HL-60 (cell line): Measurements from ENCODE around the gene FOXE3.

Source experiments
- DNase-seq, 2 experiments: peaks; one replicate each; pipeline ENCODE4 v3.0.0-alpha.2; 2010 to 2020; ENCODE audit warnings: low read depth in 1 of 2, low spot score in 1 of 2
- H3K27ac ChIP-seq: fragments of 250-450 bp; sonication (Bioruptor Pico); replicated peaks from 2 replicates; pipeline ENCODE4 v1.5.1; 2020; ENCODE audit warnings: mild to moderate bottlenecking, moderate library complexity
- H3K27me3 ChIP-seq: fragments of 250-450 bp; sonication (Bioruptor Pico); 2 replicates; pipeline ENCODE4 v1.5.1; 2021; ENCODE audit warnings: mild to moderate bottlenecking, moderate library complexity; ENCODE audit not compliant: insufficient read depth, poor library complexity, severe bottlenecking
- H3K4me3 ChIP-seq: replicated peaks from 2 replicates; pipeline ENCODE4 v1.5.1; 2011; ENCODE audit warnings: mild to moderate bottlenecking, control low read depth, low read length; ENCODE audit not compliant: insufficient read depth
- CTCF ChIP-seq: IDR thresholded peaks from one replicate; pipeline ENCODE4 v1.5.1; 2011; ENCODE audit warnings: low read length, control low read depth, inconsistent platforms; ENCODE audit not compliant: insufficient read depth
- GABPA ChIP-seq: IDR thresholded peaks from 2 replicates; pipeline ENCODE4 v1.6.1; 2012; ENCODE audit warnings: low read depth
- POLR2AphosphoS5 ChIP-seq: IDR thresholded peaks from 2 replicates; pipeline ENCODE4 v1.6.1; 2012; ENCODE audit warnings: low read depth
- REST ChIP-seq: IDR thresholded peaks from 2 replicates; pipeline ENCODE4 v1.6.1; 2012; ENCODE audit warnings: low read depth; ENCODE audit not compliant: insufficient replicate concordance
- SPI1 ChIP-seq: IDR thresholded peaks from 2 replicates; pipeline ENCODE4 v1.6.1; 2012; ENCODE audit warnings: low read depth, mild to moderate bottlenecking, borderline replicate concordance

The FOXE3 gene

GRCh38 chr1:47390843-47391242, 25.2 kb upstream of the FOXE3 start:
- Histone ChIP-seq H3K27ac (no peak overlapping the region), H3K4me3 (no peak overlapping the region), H3K27me3 (peaks cover 3% of the 10 kb centered on the region)
- no peak for TF ChIP-seq SPI1
- TF ChIP-seq GABPA: no peak
- no peak for TF ChIP-seq POLR2AphosphoS5
- TF ChIP-seq REST: no peak
- TF ChIP-seq CTCF: no peak
- DNase-seq: no peak

GRCh38 chr1:47393141-47393540, 22.9 kb upstream of the FOXE3 start:
- Histone ChIP-seq H3K27ac (no peak overlapping the region), H3K27me3 (peaks cover 3% of the 10 kb centered on the region), H3K4me3 (no peak overlapping the region)
- no peak for DNase-seq
- TF ChIP-seq POLR2AphosphoS5 (no peak), CTCF (no peak), REST (no peak), GABPA (no peak), SPI1 (no peak)

- Histone ChIP-seq H3K27ac (no peak overlapping the region), H3K4me3 (no peak overlapping the region), H3K27me3 (peaks cover 3% of the 10 kb centered on the region)
- no peak for DNase-seq
- TF ChIP-seq REST (no peak), GABPA (no peak), SPI1 (no peak), POLR2AphosphoS5 (no peak), CTCF (no peak)
Observed at GRCh38 chr1:47395433-47395832, 20.7 kb upstream of the FOXE3 start.
